HG03066 (cell line): ENCODE data around the gene TTLL3.

Experiments
- ATAC-seq: cut with Tn5 transposase; IDR thresholded peaks from one replicate; pipeline ENCODE4 v1.9.1; 2021; ENCODE audit warnings: low read depth; ENCODE audit not compliant: unreplicated experiment

TTLL3 gene

GRCh38 chr3:9780458-9780812 is 29.6 kb upstream of the TTLL3 start:
- ATAC-seq = no peak

GRCh38 chr3:9780910-9781309 is 29.2 kb upstream of the TTLL3 start:
- ATAC-seq = no peak

GRCh38 chr3:9781551-9781950 is 28.5 kb upstream of the TTLL3 start:
- no peak for ATAC-seq

- ATAC-seq = no peak
Observed at GRCh38 chr3:9781978-9782603, 28.0 kb upstream of the TTLL3 start.

- ATAC-seq = no peak
Observed at GRCh38 chr3:9782770-9783169, 27.3 kb upstream of the TTLL3 start.

GRCh38 chr3:9783954-9784353 is 26.1 kb upstream of the TTLL3 start:
- no peak for ATAC-seq

- no peak for ATAC-seq
Observed at GRCh38 chr3:9784965-9785364, 25.1 kb upstream of the TTLL3 start.

GRCh38 chr3:9785602-9786001 is 24.5 kb upstream of the TTLL3 start:
- ATAC-seq = no peak

- ATAC-seq = no peak
Observed at GRCh38 chr3:9786209-9786739, 23.8 kb upstream of the TTLL3 start.

- ATAC-seq = no peak
Observed at GRCh38 chr3:9786825-9787669, 23.0 kb upstream of the TTLL3 start.

- no peak for ATAC-seq
Observed at GRCh38 chr3:9787714-9788113, 22.3 kb upstream of the TTLL3 start.

- ATAC-seq = no peak
Observed at GRCh38 chr3:9791127-9791526, 18.9 kb upstream of the TTLL3 start.

GRCh38 chr3:9791790-9792404 is 18.2 kb upstream of the TTLL3 start:
- no peak for ATAC-seq

GRCh38 chr3:9792405-9793160 is 17.5 kb upstream of the TTLL3 start, which contains the start of the genes ARPC4 and TADA3:
TSS of gene ARPC4 (plus strand) at chr3:9793082. CDS start at chr3:9793122, 40 bp downstream.
TSS of gene TADA3 (minus strand) at chr3:9792473. CDS start at chr3:9791466, 1,007 bp downstream.
- peak; percentile 78 for ATAC-seq

- no peak for ATAC-seq
Observed at GRCh38 chr3:9793161-9793781, 16.8 kb upstream of the TTLL3 start.

GRCh38 chr3:9794400-9794799 is 15.7 kb upstream of the TTLL3 start:
- ATAC-seq = no peak

GRCh38 chr3:9795207-9795606 is 14.9 kb upstream of the TTLL3 start:
- no peak for ATAC-seq

- ATAC-seq = no peak
Observed at GRCh38 chr3:9797196-9797945, 12.7 kb upstream of the TTLL3 start.

- ATAC-seq = no peak
Observed at GRCh38 chr3:9800529-9800928, 9.5 kb upstream of the TTLL3 start.
